B cell (primary cell): Measurements from ENCODE around the gene ZNF516. TPM values are rescaled to one million over a fixed set of nuclear protein-coding genes. Genes with fewer than 3 reads are reported as not detected.

Source experiments
- ATAC-seq: fragments of 200-7000 bp; cut with Tn5 transposase; one replicate; pipeline ENCODE4 v1.10.0; 2021; ENCODE audit warnings: low read depth, mild to moderate bottlenecking, moderate number of reproducible peaks, moderate library complexity
- CTCF ChIA-PET: fragments of 350-600 bp; sonication (Branson Sonifier 250); formaldehyde crosslinking; loops from one replicate; lab custom pipeline; 2021; ENCODE audit warnings: antibody characterized with exemption, inconsistent platforms; lab: Charles Lee
- POLR2A ChIA-PET: fragments of 350-600 bp; sonication (Branson Sonifier 250); formaldehyde crosslinking; loops from one replicate; lab custom pipeline; 2021; ENCODE audit warnings: antibody characterized with exemption; lab: Charles Lee
- DNase-seq: peaks from one replicate; pipeline ENCODE4 v3.0.0; 2013
- H2AFZ ChIP-seq: 2 replicates; pipeline ENCODE4 v1.6.1; 2012; ENCODE audit warnings: mild to moderate bottlenecking, low read depth, low read length; ENCODE audit not compliant: insufficient read depth, poor library complexity, severe bottlenecking
- H3K27ac ChIP-seq, 2 donors: 1 replicate in 1 of 2; 2 replicates in 1 of 2; pipeline ENCODE4 v1.5.1; 2012 to 2013; ENCODE audit warnings: low read length in 2 of 2, mild to moderate bottlenecking in 2 of 2, moderate library complexity in 1 of 2
- H3K27me3 ChIP-seq, 4 experiments: fragments of 200-600 bp in 1 of 4; sonication (generic) in 1 of 4; replicated peaks in 1 of 4; 1 replicate in 2 of 4; 2 replicates in 2 of 4; pipeline versions ENCODE4 v1.6.1 to v1.7.0; 2013 to 2016; ENCODE audit warnings: low read length in 3 of 4, mild to moderate bottlenecking in 2 of 4, mixed read lengths in 1 of 4, moderate library complexity in 1 of 4; ENCODE audit not compliant: insufficient read depth in 4 of 4, control insufficient read depth in 3 of 4; ENCODE audit errors: control extremely low read depth in 1 of 4
- H3K36me3 ChIP-seq, 2 experiments: replicated peaks in 1 of 2; 1 replicate in 1 of 2; 2 replicates in 1 of 2; pipeline versions ENCODE4 v1.6.1 to v1.7.1; 2013; ENCODE audit warnings: low read length in 1 of 2; ENCODE audit not compliant: insufficient read depth in 2 of 2, control insufficient read depth in 1 of 2; ENCODE audit errors: control extremely low read depth in 1 of 2, extremely low read depth in 1 of 2
- H3K4me1 ChIP-seq, 2 donors: fragments of 200-600 bp in 1 of 2; sonication (generic) in 1 of 2; 1 replicate in 1 of 2; 2 replicates in 1 of 2; pipeline versions ENCODE4 v1.5.1 to v1.6.1; 2013 to 2017; ENCODE audit warnings: low read length in 2 of 2; ENCODE audit not compliant: control insufficient read depth in 2 of 2, insufficient read depth in 2 of 2
- H3K4me2 ChIP-seq: replicated peaks from 2 replicates; pipeline ENCODE3; 2012; ENCODE audit warnings: mild to moderate bottlenecking, low read depth, low read length; ENCODE audit not compliant: poor library complexity, severe bottlenecking
- H3K4me3 ChIP-seq, 5 experiments: fragments of 200-600 bp in 1 of 5; sonication (generic) in 1 of 5; 1 replicate in 3 of 5; 2 replicates in 2 of 5; pipeline versions ENCODE4 v1.5.1 to v1.7.0; 2011 to 2016; ENCODE audit warnings: low read length in 4 of 5, mild to moderate bottlenecking in 4 of 5, low read depth in 2 of 5, control low read depth in 1 of 5, moderate library complexity in 1 of 5; ENCODE audit not compliant: insufficient read depth in 1 of 5; ENCODE audit errors: control extremely low read depth in 1 of 5, extremely low read depth in 1 of 5
- H3K79me2 ChIP-seq: fragments of 200-600 bp; sonication (generic); one replicate; pipeline ENCODE4 v1.6.0; 2016; ENCODE audit warnings: low read length; ENCODE audit not compliant: control insufficient read depth, insufficient read depth
- H3K9ac ChIP-seq: fragments of 200-600 bp; sonication (generic); 2 replicates; pipeline ENCODE4 v1.6.1; 2017; ENCODE audit warnings: mild to moderate bottlenecking, low read length, moderate library complexity
- H3K9me3 ChIP-seq, 3 donors: one replicate each; pipeline versions ENCODE4 v1.6.1 to v1.7.1; 2013; ENCODE audit warnings: low read length in 2 of 3; ENCODE audit not compliant: control insufficient read depth in 2 of 3, insufficient read depth in 1 of 3; ENCODE audit errors: control extremely low read depth in 1 of 3
- H4K20me1 ChIP-seq: 2 replicates; pipeline ENCODE4 v1.6.0; 2012; ENCODE audit warnings: mild to moderate bottlenecking, low read length; ENCODE audit not compliant: insufficient read depth, control insufficient read depth, poor library complexity, severe bottlenecking
- H3K27ac Mint-ChIP-seq: one replicate; pipeline ENCODE4 v1.8.0; 2021; ENCODE audit warnings: mixed read lengths
- H3K27me3 Mint-ChIP-seq: one replicate; pipeline ENCODE4 v1.8.0; 2021; ENCODE audit warnings: mixed read lengths
- H3K4me1 Mint-ChIP-seq: one replicate; pipeline ENCODE4 v1.8.0; 2021; ENCODE audit warnings: mixed read lengths
- H3K4me3 Mint-ChIP-seq: one replicate; pipeline ENCODE4 v1.8.0; 2021; ENCODE audit warnings: mixed read lengths
- H3K9me3 Mint-ChIP-seq: one replicate; pipeline ENCODE4 v1.8.0; 2022; ENCODE audit warnings: mixed read lengths; ENCODE audit not compliant: insufficient read depth
- EZH2 ChIP-seq: IDR thresholded peaks from 2 replicates; pipeline ENCODE4 v1.6.1; 2012; ENCODE audit warnings: borderline replicate concordance, low read depth, mild to moderate bottlenecking, moderate library complexity, low read length; ENCODE audit not compliant: insufficient read depth, poor library complexity, severe bottlenecking
- whole genome bisulfite sequencing: methylation state at CpG from one replicate; pipeline ENCODE4 v1.1.5; 2013; ENCODE audit warnings: missing lambda C conversion rate; ENCODE audit not compliant: insufficient coverage; 5-methylcytosine and 5-hydroxymethylcytosine counted together
- intact Hi-C: fragments of 100-400 bp; cut with micrococcal nuclease; formaldehyde crosslinking; loops from one replicate; pipeline ENCODE4 v1.10.0; 2022
- polyA plus RNA-seq: library from polyadenylated mRNA; depleted of rRNA; stranded (reverse); fragments of >200 nt; gene quantifications from 2 replicates; pipeline ENCODE4 v1.2.3, GENCODE V29; 2012
- total RNA-seq, 2 donors: library from RNA; stranded (reverse); fragments of 120-200 nt in 1 of 2; gene quantifications; 1 replicate in 1 of 2; 2 replicates in 1 of 2; pipeline versions ENCODE4 v1.2.3 to v1.2.4, GENCODE V29; 2013 to 2022
- TF ChIP-seq, protein P1 (sequence below): fragments of 200-600 bp; IDR thresholded peaks from one replicate; pipeline ENCODE4 v1.8.0; 2022; ENCODE audit warnings: antibody characterized with exemption, mild to moderate bottlenecking

Gene ZNF516
- total and polyA plus RNA-seq, 2 donors (not counting 1 experiment from before 2014, with no cell fraction given): 6.7 to 27.1 TPM

DNA sequence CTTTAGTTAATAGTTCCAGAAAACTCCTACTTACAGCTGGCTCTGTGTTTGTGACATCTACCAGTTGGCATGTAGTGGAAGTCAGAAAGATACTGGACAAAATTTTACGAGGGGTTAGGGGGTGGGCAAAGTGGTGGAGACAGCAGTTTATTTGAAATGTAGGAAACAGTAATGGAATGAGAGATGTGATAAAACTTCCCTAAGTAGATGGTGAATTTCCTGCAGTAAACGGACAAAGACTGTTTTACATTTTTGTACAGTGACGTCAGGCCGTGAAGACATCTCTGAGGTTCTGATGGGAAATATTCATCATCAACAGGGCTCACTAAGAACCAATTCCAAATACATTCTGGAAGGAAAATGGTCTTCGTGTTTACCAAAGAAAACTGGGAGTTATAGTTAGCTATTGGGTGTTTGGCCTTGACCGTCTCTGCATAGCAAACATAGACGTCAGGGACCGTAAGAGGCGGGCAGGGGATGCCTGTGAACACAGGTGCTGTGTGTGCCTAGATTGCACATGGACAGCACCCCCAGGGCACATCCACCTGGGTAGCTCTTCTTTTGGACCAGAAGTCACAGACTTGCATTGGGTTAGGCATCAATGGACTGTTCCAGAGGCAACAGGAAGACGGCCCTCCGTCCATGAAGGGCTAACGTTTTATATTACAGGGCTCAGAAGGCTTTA, 131.5 kb downstream of the ZNF516 start:
- Histone ChIP-seq H4K20me1 (no peaks in the 10 kb centered on the region), H2AFZ (no peak overlapping the region), H3K27me3 (no peaks in the 10 kb centered on the region), H3K4me1 (no peaks in the 10 kb centered on the region), H3K4me3 (no peak overlapping the region), H3K9me3 (no peaks in the 10 kb centered on the region), H3K36me3 (peaks cover 2 to 12% of the 10 kb centered on the region in 2 experiments), H3K79me2 (no peaks in the 10 kb centered on the region), H3K4me2 (no peak overlapping the region), H3K9ac (no peak overlapping the region), H3K27ac (no peak overlapping the region)
- Mint-ChIP-seq H3K27me3 (no peaks in the 10 kb centered on the region), H3K4me3 (no peak overlapping the region), H3K9me3 (no peaks in the 10 kb centered on the region), H3K4me1 (peaks cover 7% of the 10 kb centered on the region), H3K27ac (no peak overlapping the region)
- ATAC-seq (no peak), DNase-seq (no peak)
- intact Hi-C loops: no loop called here
- ChIA-PET CTCF (interaction anchor here (0.8 kb wide), 1 partner anchor 16 kb away, joined by 3 read pairs; no protein-coding TSS in a partner anchor), POLR2A (no interaction called here)
- WGBS: 96% methylated on average over 7 of the region's 12 CpGs
- TF ChIP-seq, protein P1, sequence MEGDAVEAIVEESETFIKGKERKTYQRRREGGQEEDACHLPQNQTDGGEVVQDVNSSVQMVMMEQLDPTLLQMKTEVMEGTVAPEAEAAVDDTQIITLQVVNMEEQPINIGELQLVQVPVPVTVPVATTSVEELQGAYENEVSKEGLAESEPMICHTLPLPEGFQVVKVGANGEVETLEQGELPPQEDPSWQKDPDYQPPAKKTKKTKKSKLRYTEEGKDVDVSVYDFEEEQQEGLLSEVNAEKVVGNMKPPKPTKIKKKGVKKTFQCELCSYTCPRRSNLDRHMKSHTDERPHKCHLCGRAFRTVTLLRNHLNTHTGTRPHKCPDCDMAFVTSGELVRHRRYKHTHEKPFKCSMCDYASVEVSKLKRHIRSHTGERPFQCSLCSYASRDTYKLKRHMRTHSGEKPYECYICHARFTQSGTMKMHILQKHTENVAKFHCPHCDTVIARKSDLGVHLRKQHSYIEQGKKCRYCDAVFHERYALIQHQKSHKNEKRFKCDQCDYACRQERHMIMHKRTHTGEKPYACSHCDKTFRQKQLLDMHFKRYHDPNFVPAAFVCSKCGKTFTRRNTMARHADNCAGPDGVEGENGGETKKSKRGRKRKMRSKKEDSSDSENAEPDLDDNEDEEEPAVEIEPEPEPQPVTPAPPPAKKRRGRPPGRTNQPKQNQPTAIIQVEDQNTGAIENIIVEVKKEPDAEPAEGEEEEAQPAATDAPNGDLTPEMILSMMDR: no peak
- no peak for TF ChIP-seq EZH2

DNA sequence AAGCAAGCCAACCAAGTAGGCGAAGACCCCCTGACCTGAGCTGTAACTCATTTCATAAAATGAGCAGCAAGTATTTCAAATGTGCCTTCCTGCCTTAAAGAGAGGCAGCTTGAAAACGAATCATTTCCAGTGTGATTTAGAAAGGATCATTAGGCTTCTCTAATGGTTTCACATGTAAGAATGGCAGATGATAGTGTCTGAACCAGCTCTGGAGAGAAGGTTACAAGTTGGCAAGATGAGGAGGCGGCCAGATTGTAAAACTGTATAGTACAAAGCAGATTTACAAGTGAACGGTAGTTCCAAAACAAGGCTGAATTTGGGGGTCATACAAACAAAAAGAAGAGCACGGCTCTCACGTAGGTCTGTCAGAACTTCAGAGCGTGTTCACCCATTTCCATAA, 132.4 kb downstream of the ZNF516 start:
- no peak for TF ChIP-seq EZH2
- TF ChIP-seq, protein P1: no peak
- POLR2A ChIA-PET: no interaction called here
- H3K4me2 ChIP-seq: no peak overlapping the region
- H3K4me3 Mint-ChIP-seq: no peak overlapping the region
- H3K79me2 ChIP-seq: no peaks in the 10 kb centered on the region
- H3K27ac ChIP-seq: no peak overlapping the region
- no peak overlapping the region for H3K4me3 ChIP-seq
- no peak overlapping the region for H3K27ac Mint-ChIP-seq
- intact Hi-C loops: no loop called here
- H3K9ac ChIP-seq: no peak overlapping the region
- no peaks in the 10 kb centered on the region for H3K27me3 ChIP-seq
- no peak overlapping the region for H2AFZ ChIP-seq
- peaks cover 0 to 16% of the 10 kb centered on the region in 2 experiments for H3K36me3 ChIP-seq
- no peaks in the 10 kb centered on the region for H3K4me1 ChIP-seq
- peaks cover 7% of the 10 kb centered on the region for H3K4me1 Mint-ChIP-seq
- ATAC-seq: no peak
- CTCF ChIA-PET: interaction anchor here (0.8 kb wide), 1 partner anchor 15 kb away, joined by 3 read pairs; no protein-coding TSS in a partner anchor
- WGBS: 95% methylated on average over 4 of the region's 7 CpGs
- H4K20me1 ChIP-seq: no peaks in the 10 kb centered on the region
- no peaks in the 10 kb centered on the region for H3K9me3 Mint-ChIP-seq
- H3K27me3 Mint-ChIP-seq: no peaks in the 10 kb centered on the region
- no peak for DNase-seq
- no peaks in the 10 kb centered on the region for H3K9me3 ChIP-seq
